WTC11 (cell line): ENCODE measurements around the gene SLC1A4.

Source experiments
- JUN ChIP-seq: sonication (generic); formaldehyde crosslinking; IDR thresholded peaks from 2 replicates; pipeline ENCODE4 v1.8.0; 2023; ENCODE audit warnings: mild to moderate bottlenecking, missing genetic modification reagents
- NFYB ChIP-seq: sonication (generic); formaldehyde crosslinking; conservative IDR thresholded peaks from 2 replicates; pipeline ENCODE4 v1.8.0; 2022; ENCODE audit warnings: low read depth, missing genetic modification reagents
- SP1 ChIP-seq: sonication (generic); formaldehyde crosslinking; conservative IDR thresholded peaks from 2 replicates; pipeline ENCODE4 v1.8.1; 2022; ENCODE audit warnings: missing genetic modification reagents
- TCF7 ChIP-seq: sonication (generic); formaldehyde crosslinking; IDR thresholded peaks from 2 replicates; pipeline ENCODE4 v1.8.0; 2022; ENCODE audit warnings: mild to moderate bottlenecking, low read depth, missing genetic modification reagents, moderate library complexity
- ZNF138 ChIP-seq: sonication (generic); formaldehyde crosslinking; conservative IDR thresholded peaks from 2 replicates; pipeline ENCODE4 v1.8.1; 2022; ENCODE audit warnings: mild to moderate bottlenecking, moderate library complexity, missing genetic modification reagents
- TF ChIP-seq, protein P1 (sequence below): sonication (generic); formaldehyde crosslinking; IDR thresholded peaks from 2 replicates; pipeline ENCODE4 v1.8.1; 2022; ENCODE audit warnings: low read depth, missing genetic modification reagents, borderline replicate concordance
- TF ChIP-seq, protein P2 (sequence below): sonication (generic); formaldehyde crosslinking; IDR thresholded peaks from 2 replicates; pipeline ENCODE4 v1.8.0; 2023; ENCODE audit warnings: missing genetic modification reagents
- TF ChIP-seq, protein P3 (sequence below): fragments of 200-600 bp; IDR thresholded peaks from 2 replicates; pipeline ENCODE4 v1.8.0; 2022; ENCODE audit warnings: antibody characterized with exemption
- TF ChIP-seq, protein P4 (sequence below): sonication (generic); formaldehyde crosslinking; conservative IDR thresholded peaks from 2 replicates; pipeline ENCODE4 v1.8.1; 2022; ENCODE audit warnings: mild to moderate bottlenecking, missing genetic modification reagents
- TF ChIP-seq, protein P5 (sequence below): sonication (generic); formaldehyde crosslinking; IDR thresholded peaks from 2 replicates; pipeline ENCODE4 v1.8.0; 2022; ENCODE audit warnings: mild to moderate bottlenecking, missing genetic modification reagents
- TF ChIP-seq, protein P6 (sequence below): sonication (generic); formaldehyde crosslinking; IDR thresholded peaks from 2 replicates; pipeline ENCODE4 v1.8.1; 2022; ENCODE audit warnings: mild to moderate bottlenecking, missing genetic modification reagents, moderate library complexity, borderline replicate concordance

DNA sequence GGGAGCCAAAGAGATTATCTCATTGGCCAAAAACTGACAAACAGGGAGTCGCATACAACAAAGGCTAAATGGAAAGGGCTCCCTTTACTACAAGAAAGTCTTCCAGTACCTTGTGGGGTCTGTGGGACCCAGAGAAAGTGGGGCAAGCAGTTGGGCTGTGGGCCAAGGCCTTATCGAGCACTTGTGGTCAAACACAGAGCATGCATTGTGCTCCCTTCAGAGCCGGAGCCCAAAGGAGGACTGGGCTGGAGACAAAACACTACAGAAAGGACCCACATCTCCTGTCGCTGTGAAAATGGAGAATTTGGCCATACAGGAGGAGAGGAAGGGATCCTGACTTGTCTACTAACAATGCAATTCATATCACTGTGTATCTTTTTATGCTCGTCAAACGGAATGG, 37.1 kb upstream of the SLC1A4 start:
- TF ChIP-seq, protein P1, sequence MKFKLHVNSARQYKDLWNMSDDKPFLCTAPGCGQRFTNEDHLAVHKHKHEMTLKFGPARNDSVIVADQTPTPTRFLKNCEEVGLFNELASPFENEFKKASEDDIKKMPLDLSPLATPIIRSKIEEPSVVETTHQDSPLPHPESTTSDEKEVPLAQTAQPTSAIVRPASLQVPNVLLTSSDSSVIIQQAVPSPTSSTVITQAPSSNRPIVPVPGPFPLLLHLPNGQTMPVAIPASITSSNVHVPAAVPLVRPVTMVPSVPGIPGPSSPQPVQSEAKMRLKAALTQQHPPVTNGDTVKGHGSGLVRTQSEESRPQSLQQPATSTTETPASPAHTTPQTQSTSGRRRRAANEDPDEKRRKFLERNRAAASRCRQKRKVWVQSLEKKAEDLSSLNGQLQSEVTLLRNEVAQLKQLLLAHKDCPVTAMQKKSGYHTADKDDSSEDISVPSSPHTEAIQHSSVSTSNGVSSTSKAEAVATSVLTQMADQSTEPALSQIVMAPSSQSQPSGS (CRISPR knock-in tag), result no peak
- TF ChIP-seq, protein P2, sequence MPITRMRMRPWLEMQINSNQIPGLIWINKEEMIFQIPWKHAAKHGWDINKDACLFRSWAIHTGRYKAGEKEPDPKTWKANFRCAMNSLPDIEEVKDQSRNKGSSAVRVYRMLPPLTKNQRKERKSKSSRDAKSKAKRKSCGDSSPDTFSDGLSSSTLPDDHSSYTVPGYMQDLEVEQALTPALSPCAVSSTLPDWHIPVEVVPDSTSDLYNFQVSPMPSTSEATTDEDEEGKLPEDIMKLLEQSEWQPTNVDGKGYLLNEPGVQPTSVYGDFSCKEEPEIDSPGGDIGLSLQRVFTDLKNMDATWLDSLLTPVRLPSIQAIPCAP (CRISPR knock-in tag), result no peak
- no peak for TF ChIP-seq NFYB
- TF ChIP-seq, protein P3, sequence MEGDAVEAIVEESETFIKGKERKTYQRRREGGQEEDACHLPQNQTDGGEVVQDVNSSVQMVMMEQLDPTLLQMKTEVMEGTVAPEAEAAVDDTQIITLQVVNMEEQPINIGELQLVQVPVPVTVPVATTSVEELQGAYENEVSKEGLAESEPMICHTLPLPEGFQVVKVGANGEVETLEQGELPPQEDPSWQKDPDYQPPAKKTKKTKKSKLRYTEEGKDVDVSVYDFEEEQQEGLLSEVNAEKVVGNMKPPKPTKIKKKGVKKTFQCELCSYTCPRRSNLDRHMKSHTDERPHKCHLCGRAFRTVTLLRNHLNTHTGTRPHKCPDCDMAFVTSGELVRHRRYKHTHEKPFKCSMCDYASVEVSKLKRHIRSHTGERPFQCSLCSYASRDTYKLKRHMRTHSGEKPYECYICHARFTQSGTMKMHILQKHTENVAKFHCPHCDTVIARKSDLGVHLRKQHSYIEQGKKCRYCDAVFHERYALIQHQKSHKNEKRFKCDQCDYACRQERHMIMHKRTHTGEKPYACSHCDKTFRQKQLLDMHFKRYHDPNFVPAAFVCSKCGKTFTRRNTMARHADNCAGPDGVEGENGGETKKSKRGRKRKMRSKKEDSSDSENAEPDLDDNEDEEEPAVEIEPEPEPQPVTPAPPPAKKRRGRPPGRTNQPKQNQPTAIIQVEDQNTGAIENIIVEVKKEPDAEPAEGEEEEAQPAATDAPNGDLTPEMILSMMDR, result no peak
- TF ChIP-seq, protein P4, sequence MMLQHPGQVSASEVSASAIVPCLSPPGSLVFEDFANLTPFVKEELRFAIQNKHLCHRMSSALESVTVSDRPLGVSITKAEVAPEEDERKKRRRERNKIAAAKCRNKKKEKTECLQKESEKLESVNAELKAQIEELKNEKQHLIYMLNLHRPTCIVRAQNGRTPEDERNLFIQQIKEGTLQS, result no peak
- no peak for TF ChIP-seq ZNF138 (CRISPR knock-in tag)
- TF ChIP-seq, protein P5, sequence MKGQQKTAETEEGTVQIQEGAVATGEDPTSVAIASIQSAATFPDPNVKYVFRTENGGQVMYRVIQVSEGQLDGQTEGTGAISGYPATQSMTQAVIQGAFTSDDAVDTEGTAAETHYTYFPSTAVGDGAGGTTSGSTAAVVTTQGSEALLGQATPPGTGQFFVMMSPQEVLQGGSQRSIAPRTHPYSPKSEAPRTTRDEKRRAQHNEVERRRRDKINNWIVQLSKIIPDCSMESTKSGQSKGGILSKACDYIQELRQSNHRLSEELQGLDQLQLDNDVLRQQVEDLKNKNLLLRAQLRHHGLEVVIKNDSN (CRISPR knock-in tag), result no peak
- TF ChIP-seq SP1 (CRISPR knock-in tag), result no peak
- TF ChIP-seq JUN (CRISPR knock-in tag), result no peak
- TF ChIP-seq TCF7, result no peak
- TF ChIP-seq, protein P6, sequence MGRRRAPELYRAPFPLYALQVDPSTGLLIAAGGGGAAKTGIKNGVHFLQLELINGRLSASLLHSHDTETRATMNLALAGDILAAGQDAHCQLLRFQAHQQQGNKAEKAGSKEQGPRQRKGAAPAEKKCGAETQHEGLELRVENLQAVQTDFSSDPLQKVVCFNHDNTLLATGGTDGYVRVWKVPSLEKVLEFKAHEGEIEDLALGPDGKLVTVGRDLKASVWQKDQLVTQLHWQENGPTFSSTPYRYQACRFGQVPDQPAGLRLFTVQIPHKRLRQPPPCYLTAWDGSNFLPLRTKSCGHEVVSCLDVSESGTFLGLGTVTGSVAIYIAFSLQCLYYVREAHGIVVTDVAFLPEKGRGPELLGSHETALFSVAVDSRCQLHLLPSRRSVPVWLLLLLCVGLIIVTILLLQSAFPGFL (CRISPR knock-in tag), result no peak
